Urinary bladder (tissue), 4 donors: ENCODE measurements around the gene AK2. TPM values are rescaled to one million over a fixed set of nuclear protein-coding genes. Genes with fewer than 3 reads are reported as not detected.
"Not testable (repeated sequence)": the region's sequence is repeated elsewhere in the genome, so short reads cannot be mapped to it uniquely, and the experiment has no call there.

Source experiments
- DNase-seq: peaks from one replicate; pipeline ENCODE4 v3.0.0-alpha.2; 2015; ENCODE audit errors: extremely low spot score
- H3K27ac ChIP-seq: one replicate; pipeline ENCODE4 v1.5.1; 2013; ENCODE audit warnings: low read depth, mild to moderate bottlenecking, moderate library complexity
- H3K36me3 ChIP-seq: one replicate; pipeline ENCODE4 v1.6.1; 2013; ENCODE audit warnings: mild to moderate bottlenecking, moderate library complexity; ENCODE audit not compliant: insufficient read depth
- H3K4me1 ChIP-seq: one replicate; pipeline ENCODE4 v1.6.1; 2013; ENCODE audit warnings: mild to moderate bottlenecking, moderate library complexity; ENCODE audit not compliant: insufficient read depth
- H3K4me3 ChIP-seq: one replicate; pipeline ENCODE4 v1.5.1; 2013; ENCODE audit warnings: low read depth, low read length
- WGBS: extraction: QIAGEN DNeasy Blood & Tissue Kit; methylation state at CpG from one replicate; pipeline ENCODE4 v1.1.7; 2013; 5-methylcytosine and 5-hydroxymethylcytosine counted together
- polyA plus RNA-seq: library from polyadenylated mRNA; stranded (reverse); fragments of 200-250 nt; gene quantifications from one replicate; pipeline ENCODE4 v1.2.3, GENCODE V29; 2013
- total RNA-seq: library from RNA; depleted of rRNA; stranded (reverse); fragments of >200 nt; gene quantifications from one replicate; pipeline ENCODE4 v1.2.3, GENCODE V29; 2014
- donor health status: healthy with polysubstance abuse.
- donor health status: healthy.

AK2 gene
- total and polyA plus RNA-seq, 2 donors: 79.1 to 83.1 TPM

DNA sequence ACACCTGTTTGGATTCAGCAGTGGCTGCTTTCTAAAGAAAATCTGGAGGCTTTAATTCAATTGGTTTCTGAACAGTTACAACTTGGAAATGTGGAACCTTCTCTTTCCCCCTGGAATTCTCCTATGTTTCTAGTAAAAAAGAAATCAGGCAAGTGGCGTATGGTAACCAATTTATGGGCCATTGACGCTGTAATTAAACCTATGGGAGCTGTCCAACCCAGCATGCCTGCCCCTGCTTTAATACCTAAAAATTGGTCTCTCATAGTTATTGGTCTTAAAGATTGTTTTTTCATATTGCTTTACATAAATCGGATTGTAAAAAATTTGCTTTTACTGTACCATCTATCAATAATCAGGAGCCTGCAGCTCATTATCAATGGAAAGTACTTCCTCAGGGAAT, 29.8 kb upstream of the AK2 start:
- 91% methylated on average over 3 of the region's 3 CpGs for WGBS

GRCh38 chr1:33065301-33065700, 28.6 kb upstream of the AK2 start:
- no peak overlapping the region for H3K27ac ChIP-seq
- 89% methylated on average over 10 of the region's 10 CpGs for WGBS
- no peak for DNase-seq
- no peaks in the 10 kb centered on the region for H3K36me3 ChIP-seq
- H3K4me3 ChIP-seq: no peak overlapping the region
- no peaks in the 10 kb centered on the region for H3K4me1 ChIP-seq

More for the DNA sequence above, 29.8 kb upstream of the AK2 start:
- not testable (repeated sequence) for H3K4me1 ChIP-seq, H3K36me3 ChIP-seq, H3K4me3 ChIP-seq, DNase-seq, H3K27ac ChIP-seq

DNA sequence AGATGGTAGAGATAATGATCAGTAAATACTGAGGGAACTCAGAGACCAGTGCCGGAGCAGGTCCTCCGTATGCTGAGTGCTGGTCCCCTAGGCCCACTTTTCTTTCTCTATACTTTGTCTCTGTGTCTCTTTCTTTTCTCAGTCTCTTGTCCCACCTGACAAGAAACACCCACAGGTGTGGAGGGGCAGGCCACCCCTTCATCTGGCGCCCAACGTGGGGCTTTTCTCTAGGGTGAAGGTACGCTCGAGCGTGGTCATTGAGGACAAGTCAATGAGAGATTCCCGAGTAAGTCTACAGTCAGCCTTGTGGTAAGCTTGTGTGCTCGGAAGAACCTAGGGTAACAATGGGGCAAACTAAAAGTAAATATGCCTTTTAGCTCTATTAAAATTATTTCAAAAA, 27.6 kb upstream of the AK2 start:
- not testable (repeated sequence) for H3K4me3 ChIP-seq, H3K4me1 ChIP-seq, DNase-seq, H3K36me3 ChIP-seq, H3K27ac ChIP-seq
- WGBS: 93% methylated on average over 9 of the region's 9 CpGs

GRCh38 chr1:33061834-33062233, 25.2 kb upstream of the AK2 start:
- Histone ChIP-seq H3K4me3 (no peak overlapping the region), H3K27ac (no peak overlapping the region), H3K4me1 (no peaks in the 10 kb centered on the region), H3K36me3 (no peaks in the 10 kb centered on the region)
- DNase-seq: no peak

DNA sequence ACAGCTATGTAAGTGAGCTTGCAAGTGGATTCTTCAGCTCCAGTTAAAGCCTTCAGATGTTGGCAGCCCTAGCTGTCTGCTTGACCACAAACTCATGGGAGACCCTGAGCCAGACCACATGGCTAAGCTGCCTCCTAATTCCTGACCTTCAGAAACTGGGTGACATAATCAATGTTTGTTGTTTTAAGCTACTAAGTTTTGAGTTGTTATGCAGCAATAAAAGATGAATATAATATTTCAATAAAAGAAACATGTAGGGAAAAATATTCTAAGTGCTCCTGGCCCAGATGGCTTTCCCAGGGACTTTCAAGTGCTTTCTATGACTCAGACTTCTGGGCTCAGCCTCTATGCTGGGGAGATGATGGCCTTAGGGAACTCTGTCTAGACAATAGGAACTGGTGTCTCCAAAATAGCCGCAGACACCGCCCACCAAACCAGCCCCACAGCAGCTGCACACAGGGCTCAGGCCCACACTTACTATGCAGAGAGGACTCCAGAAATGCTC, 23.9 kb upstream of the AK2 start:
- WGBS: 75% methylated on average over 2 of the region's 2 CpGs
- H3K4me1 ChIP-seq: no peaks in the 10 kb centered on the region
- H3K27ac ChIP-seq: no peak overlapping the region
- DNase-seq: no peak
- H3K4me3 ChIP-seq: no peak overlapping the region
- H3K36me3 ChIP-seq: no peaks in the 10 kb centered on the region

DNA sequence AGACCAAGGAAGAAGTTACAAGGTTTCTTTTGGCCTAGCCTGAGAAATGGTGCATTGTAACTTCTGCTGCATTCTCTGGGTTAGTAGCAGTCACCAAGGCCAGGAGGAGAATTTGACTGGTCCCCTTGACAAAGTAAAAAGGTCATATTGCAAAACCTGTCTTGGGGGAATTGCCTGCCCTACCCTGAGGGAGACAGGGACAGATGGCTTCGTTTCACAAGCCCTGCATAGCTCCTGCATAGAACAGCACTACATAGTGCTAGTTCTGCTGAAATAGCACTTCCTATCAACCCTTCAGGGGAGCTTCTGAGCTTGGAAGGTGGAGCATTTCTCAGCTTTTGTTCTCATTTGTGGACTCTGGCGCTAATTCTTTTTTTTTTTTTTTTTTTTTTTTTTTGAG, 20.4 kb upstream of the AK2 start:
- no peak for DNase-seq
- H3K4me3 ChIP-seq: no peak overlapping the region
- no peaks in the 10 kb centered on the region for H3K36me3 ChIP-seq
- 88% methylated on average over 2 of the region's 2 CpGs for WGBS
- H3K27ac ChIP-seq: no peak overlapping the region
- H3K4me1 ChIP-seq: no peaks in the 10 kb centered on the region

DNA sequence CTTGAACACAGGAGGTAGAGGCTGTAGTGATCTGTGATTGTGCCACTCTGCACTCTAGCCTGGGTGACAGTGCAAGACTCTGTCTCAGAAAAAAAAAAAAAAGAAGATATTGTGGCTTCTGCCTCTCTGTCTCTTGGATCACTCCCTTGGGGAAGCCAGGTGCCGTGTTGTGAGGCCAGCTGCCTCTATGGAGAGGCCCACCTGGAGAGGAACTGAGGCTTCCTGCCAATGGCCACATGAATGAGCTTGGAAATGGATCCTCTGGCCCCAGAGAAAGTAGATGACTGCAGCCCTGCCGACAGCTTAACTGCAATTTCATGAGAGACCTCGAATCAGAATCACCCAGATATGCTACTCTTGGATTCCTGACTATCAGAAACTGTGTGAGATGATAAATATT, 19.7 kb upstream of the AK2 start:
- WGBS: 84% methylated on average over 3 of the region's 3 CpGs
- Histone ChIP-seq H3K36me3 (no peaks in the 10 kb centered on the region), H3K4me1 (no peaks in the 10 kb centered on the region), H3K27ac (no peak overlapping the region), H3K4me3 (no peak overlapping the region)
- DNase-seq: no peak

DNA sequence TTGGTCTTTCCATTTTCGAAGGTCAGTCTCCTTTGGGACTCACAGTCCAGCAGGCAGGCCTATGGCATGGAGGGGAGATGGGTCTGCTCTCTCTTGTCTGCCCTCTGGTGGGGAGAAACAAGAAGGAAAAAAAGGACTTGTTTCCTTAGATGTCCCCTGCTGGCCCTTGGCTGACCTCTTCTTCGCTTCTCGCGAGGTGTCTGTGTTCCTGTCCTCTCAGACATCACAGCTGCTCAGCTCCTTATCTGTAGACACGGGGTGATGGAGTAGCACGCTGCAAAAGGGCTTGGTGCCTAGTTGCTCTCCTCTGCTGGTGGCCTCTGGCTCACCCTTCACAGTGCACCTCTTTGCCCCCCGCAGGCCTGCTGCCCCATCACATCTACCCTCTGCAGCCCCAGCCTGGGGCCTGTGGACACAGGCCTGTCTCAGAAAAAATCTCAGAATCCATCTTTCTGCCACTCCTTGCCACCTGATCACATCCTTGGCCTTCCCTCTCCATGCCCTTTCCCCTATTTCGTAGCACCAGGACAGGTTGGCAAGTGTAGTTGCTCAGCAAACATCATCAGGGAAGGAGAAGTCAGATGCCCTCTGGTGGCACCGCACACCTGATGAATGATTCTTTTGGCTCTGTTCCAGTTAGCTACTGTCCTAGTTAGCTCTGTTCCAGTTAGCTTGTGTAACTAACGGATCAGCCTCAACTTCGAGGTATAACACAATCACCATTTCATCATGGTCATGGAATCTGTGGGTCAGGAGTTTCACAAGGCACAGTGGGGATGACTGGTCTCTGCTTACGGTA, 18.7 kb upstream of the AK2 start:
- H3K27ac ChIP-seq: no peak overlapping the region
- H3K4me1 ChIP-seq: no peaks in the 10 kb centered on the region

GRCh38 chr1:33050221-33051076, 13.8 kb upstream of the AK2 start:
- Histone ChIP-seq H3K27ac (no peak overlapping the region), H3K4me1 (no peaks in the 10 kb centered on the region), H3K4me3 (no peak overlapping the region), H3K36me3 (no peaks in the 10 kb centered on the region)
- DNase-seq: no peak
- WGBS: 80% methylated on average over 17 of the region's 17 CpGs

More for the DNA sequence above, 18.7 kb upstream of the AK2 start:
- 39% methylated on average over 12 of the region's 12 CpGs for WGBS
- Histone ChIP-seq H3K4me3 (no peak overlapping the region), H3K36me3 (no peaks in the 10 kb centered on the region)
- DNase-seq: peak; percentile 41

GRCh38 chr1:33049371-33049770, 12.7 kb upstream of the AK2 start:
- Histone ChIP-seq H3K27ac (no peak overlapping the region), H3K4me1 (no peaks in the 10 kb centered on the region), H3K36me3 (no peaks in the 10 kb centered on the region), H3K4me3 (no peak overlapping the region)
- no peak for DNase-seq
- WGBS: 86% methylated on average over 7 of the region's 7 CpGs

DNA sequence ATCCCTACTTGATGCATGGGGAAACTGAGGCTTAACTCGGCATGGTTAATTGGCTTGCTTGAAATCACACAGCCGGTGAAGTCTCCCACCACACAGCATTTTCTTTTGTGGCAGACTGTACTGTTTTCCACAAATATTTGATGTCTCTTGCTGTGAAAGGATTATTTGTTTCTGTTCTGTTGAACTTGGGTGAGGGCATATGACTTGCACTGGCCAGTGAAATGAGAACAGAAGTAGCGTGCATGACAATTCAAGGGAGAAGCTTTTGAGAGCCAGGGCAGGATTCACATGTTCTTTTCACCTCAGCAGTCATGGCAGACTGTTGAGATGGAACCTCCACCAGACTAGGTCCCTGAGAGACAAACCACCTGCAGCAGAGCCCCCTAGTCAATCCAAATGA, 11.7 kb upstream of the AK2 start:
- Histone ChIP-seq H3K4me1 (no peaks in the 10 kb centered on the region), H3K36me3 (no peaks in the 10 kb centered on the region), H3K4me3 (no peak overlapping the region), H3K27ac (no peak overlapping the region)
- whole genome bisulfite sequencing: 81% methylated on average over 3 of the region's 3 CpGs
- no peak for DNase-seq

GRCh38 chr1:33047839-33048305, 11.2 kb upstream of the AK2 start:
- WGBS: 85% methylated on average over 2 of the region's 2 CpGs
- Histone ChIP-seq H3K27ac (no peak overlapping the region), H3K4me1 (no peaks in the 10 kb centered on the region), H3K4me3 (no peak overlapping the region), H3K36me3 (no peaks in the 10 kb centered on the region)
- DNase-seq: no peak

- Histone ChIP-seq H3K36me3 (no peaks in the 10 kb centered on the region), H3K4me1 (no peaks in the 10 kb centered on the region), H3K4me3 (no peak overlapping the region), H3K27ac (no peak overlapping the region)
- no peak for DNase-seq
- WGBS: 90% methylated on average over 2 of the region's 2 CpGs
Measured at GRCh38 chr1:33047290-33047689, 10.6 kb upstream of the AK2 start.

DNA sequence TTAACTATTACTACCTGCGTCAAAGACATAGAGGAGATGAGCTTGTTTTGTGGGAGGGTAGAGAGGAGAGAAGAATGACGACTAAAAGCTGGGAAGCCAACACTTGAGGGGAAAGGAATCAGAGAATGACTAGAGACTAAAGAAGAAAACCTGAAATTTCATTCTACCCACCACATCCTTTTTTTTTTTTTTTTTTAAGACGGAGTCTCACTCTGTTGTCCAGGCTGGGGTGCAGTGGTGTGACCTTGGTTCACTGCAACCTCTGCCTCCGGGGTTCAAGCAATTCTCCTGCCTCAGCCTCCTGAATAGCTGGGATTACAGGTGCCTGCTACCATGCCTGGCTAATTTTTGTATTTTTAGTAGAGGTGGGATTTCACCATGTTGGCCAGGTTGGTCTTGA, 9.6 kb upstream of the AK2 start:
- H3K4me3 ChIP-seq, H3K36me3 ChIP-seq, H3K4me1 ChIP-seq, H3K27ac ChIP-seq, DNase-seq: not testable (repeated sequence)
- WGBS: 80% methylated on average over 4 of the region's 4 CpGs
